HFF-Myc (cell line): Measurements from ENCODE around the gene UGCG.
"Not testable (repeated sequence)": the region's sequence is repeated elsewhere in the genome, so short reads cannot be mapped to it uniquely, and the experiment has no call there.

Source experiments
- DNase-seq: peaks from one replicate; pipeline ENCODE4 v3.0.0-alpha.2; 2011; ENCODE audit warnings: low read depth; ENCODE audit errors: extremely low read depth
- H3K4me3 ChIP-seq: replicated peaks from 2 replicates; pipeline ENCODE4 v1.5.1; 2011; ENCODE audit warnings: low read depth, mild to moderate bottlenecking, control low read depth, low read length
- TF ChIP-seq, protein P1 (sequence below): IDR thresholded peaks from 2 replicates; pipeline ENCODE4 v1.5.1; 2012; ENCODE audit warnings: mild to moderate bottlenecking, low read depth, low read length, control low read depth; ENCODE audit errors: missing control alignments

The UGCG gene

DNA sequence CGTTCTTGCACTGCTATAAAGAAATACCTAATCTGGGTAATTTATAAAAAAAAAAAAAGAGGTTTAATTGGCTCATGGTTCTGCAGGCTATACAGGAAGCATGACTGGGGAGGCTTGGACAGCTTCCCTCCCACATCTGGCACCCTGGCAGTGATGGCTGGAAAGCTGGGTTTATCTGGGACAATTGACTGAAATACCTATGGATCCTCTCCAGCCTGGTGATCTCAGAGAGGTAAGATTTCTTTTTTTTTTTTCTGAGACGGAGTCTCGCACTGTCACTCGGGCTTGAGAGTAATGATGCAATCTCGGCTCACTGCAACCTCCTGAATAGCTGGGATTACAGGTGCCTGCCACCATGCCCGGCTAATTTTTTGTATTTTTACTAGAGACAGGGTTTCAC is 22.7 kb upstream of the UGCG start:
- DNase-seq = no peak
- no peak overlapping the region for H3K4me3 ChIP-seq
- TF ChIP-seq, protein P1, sequence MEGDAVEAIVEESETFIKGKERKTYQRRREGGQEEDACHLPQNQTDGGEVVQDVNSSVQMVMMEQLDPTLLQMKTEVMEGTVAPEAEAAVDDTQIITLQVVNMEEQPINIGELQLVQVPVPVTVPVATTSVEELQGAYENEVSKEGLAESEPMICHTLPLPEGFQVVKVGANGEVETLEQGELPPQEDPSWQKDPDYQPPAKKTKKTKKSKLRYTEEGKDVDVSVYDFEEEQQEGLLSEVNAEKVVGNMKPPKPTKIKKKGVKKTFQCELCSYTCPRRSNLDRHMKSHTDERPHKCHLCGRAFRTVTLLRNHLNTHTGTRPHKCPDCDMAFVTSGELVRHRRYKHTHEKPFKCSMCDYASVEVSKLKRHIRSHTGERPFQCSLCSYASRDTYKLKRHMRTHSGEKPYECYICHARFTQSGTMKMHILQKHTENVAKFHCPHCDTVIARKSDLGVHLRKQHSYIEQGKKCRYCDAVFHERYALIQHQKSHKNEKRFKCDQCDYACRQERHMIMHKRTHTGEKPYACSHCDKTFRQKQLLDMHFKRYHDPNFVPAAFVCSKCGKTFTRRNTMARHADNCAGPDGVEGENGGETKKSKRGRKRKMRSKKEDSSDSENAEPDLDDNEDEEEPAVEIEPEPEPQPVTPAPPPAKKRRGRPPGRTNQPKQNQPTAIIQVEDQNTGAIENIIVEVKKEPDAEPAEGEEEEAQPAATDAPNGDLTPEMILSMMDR = no peak

DNA sequence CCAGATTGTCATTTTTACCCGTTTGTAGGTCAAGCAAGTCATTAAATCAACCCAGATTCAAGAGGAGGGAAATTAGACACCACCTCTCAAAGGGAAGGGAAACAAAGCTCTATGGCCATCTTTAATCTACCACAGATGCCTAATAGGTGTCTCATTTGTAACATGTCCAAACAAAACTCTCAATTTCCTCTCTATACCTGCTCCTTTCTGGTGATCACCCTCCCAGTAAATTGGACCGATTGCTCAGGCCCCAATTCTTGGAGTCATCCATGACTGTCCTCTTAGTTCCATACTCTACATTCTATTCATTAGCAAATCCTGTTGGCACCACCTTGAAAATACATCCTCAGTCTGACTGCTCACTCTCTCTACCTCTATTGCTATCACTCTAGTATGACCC is 22.1 kb upstream of the UGCG start:
- H3K4me3 ChIP-seq = no peak overlapping the region
- TF ChIP-seq, protein P1 = no peak
- DNase-seq = no peak

DNA sequence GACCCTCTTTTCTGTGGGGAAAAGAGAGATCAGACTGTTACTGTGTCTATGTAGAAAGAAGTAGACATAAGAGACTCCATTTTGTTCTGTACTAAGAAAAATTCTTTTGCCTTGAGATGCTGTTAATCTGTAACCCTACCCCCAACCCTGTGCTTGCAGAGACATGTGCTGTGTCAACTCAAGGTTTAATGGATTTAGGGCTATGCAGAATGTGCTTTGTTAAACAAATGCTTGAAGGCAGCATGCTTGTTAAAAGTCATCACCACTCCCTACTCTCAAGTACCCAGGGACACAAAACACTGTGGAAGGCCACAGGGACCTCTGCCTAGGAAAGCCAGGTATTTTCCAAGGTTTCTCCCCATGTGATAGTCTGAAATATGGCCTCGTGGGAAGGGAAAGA is 21.3 kb upstream of the UGCG start:
- DNase-seq, H3K4me3 ChIP-seq: not testable (repeated sequence)

DNA sequence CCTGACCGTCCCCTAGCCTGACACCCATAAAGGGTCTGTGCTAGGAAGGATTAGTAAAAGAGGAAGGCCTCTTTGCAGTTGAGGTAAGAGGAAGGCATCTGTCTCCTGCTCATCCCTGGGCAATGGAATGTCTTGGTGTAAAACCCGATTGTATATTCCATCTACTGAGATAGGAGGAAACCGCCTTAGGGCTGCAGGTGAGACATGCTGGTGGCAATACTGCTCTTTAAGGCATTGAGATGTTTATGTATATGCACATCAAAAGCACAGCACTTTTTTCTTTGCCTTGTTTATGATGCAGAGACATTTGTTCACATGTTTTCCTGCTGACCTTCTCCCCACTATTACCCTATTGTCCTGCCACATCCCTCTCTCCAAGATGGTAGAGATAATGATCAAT is 20.9 kb upstream of the UGCG start:
- not testable (repeated sequence) for H3K4me3 ChIP-seq, DNase-seq

DNA sequence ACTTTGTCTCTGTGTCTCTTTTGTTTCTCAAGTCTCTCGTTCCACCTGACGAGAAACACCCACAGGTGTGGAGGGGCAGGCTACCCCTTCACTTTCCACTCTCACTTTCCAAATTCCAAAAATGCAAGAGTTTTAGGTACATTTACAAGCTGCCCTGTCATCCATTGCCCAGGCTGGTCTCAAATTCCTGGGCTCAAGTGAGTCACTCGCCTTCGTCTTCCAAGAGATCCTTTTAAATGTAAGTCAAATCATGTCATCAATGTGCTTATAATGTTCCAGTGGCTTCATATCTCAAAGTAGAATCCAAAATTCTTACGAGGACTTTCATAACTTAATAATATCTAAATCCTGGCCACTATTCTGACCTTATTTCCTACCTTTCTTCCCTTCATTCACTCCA is 20.4 kb upstream of the UGCG start:
- DNase-seq = no peak
- H3K4me3 ChIP-seq = no peak overlapping the region

DNA sequence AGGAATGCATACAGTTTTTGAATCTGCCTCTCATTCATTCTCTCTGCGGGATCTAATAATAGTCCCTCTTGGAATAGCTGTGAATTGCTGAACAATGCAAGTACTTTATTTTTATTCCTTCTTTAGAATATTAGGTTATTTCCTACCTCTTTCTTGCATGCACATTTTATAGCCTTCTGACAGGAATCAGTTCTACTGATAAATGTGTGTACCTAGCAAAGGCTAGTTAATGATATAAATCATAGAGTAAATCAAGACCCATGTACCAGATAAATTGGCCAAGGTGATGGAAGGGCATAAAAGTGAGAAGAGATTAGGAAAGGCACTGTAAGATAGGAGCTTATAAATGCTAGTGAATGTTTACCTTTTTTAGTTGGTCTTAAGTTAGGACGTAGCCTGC is 19.2 kb upstream of the UGCG start:
- TF ChIP-seq, protein P1 = no peak
- DNase-seq = no peak
- H3K4me3 ChIP-seq = no peak overlapping the region

More for the DNA sequence above, 20.4 kb upstream of the UGCG start:
- TF ChIP-seq, protein P1 = no peak

DNA sequence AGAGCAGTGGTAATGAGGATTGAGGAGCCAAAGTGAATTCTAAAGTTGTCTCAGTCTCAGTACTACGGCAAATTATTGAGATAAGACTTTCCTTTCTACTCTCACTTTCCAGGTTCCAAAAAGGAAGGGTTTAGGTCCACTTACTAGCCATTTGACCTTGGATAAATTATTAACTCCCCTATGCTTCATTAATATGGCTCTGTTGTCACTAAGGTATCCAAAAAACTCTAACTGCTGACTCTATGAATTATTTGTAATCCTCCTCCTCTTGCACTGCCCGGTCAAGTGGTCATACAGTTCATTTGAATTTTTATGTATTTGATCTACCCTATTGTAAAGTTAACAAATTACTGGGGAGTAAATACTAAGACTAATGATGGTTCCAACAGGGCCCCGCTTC is 17.7 kb upstream of the UGCG start:
- TF ChIP-seq, protein P1 = no peak
- no peak for DNase-seq
- no peak overlapping the region for H3K4me3 ChIP-seq

DNA sequence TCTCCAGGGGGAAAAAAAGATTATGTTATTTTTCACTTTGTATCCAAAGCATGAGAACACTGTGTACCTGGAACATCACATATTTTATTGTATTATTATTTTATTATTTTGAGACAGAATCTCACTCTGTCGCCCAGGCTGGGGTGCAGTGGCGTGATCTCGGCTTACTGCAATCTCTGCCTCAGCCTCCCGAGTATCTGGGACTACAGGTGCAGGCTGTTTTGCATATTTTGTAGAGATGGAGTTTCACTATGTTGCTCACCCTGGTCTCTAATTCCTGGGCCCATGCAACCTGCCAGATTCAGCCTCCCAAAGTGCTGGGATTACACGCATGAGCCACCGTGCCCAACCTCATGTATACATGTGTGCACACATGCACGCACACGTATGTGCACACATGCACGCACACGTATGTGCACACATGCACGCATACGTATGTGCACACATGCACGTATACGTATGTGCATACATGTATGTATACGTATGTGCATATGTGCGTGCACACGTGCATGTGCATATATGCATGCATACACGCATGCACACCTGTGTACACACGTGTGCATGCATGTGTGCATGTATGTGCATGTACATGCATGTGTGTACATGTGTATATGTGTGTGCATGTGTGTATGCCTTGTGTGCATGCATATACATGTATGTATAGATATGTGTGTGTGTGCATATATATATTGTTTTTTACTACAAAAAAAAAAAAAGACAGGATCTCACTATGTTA is 9.5 kb upstream of the UGCG start:
- no peak overlapping the region for H3K4me3 ChIP-seq
- TF ChIP-seq, protein P1 = no peak
- no peak for DNase-seq
